GM08714 (cell line): ENCODE measurements around the gene TGFBR3.

Experiments
- H3K4me3 ChIP-seq: fragments of 200-500 bp; sonication (Bioruptor generic); 2 replicates; pipeline ENCODE4 v1.5.1; 2014; ENCODE audit warnings: mild to moderate bottlenecking, low read length, inconsistent platforms
- ZNF274 ChIP-seq: IDR thresholded peaks from 2 replicates; pipeline ENCODE4 v1.6.1; 2012; ENCODE audit warnings: mild to moderate bottlenecking, low read depth, low read length

The TGFBR3 gene

GRCh38 chr1:91798241-91798648 is 87.7 kb downstream of the TGFBR3 start:
- no peak overlapping the region for H3K4me3 ChIP-seq
- TF ChIP-seq ZNF274, result no peak

- TF ChIP-seq ZNF274, result no peak
- H3K4me3 ChIP-seq, result no peak overlapping the region
These were observed 88.8 kb downstream of the TGFBR3 start for GRCh38 chr1:91797164-91797563.

DNA sequence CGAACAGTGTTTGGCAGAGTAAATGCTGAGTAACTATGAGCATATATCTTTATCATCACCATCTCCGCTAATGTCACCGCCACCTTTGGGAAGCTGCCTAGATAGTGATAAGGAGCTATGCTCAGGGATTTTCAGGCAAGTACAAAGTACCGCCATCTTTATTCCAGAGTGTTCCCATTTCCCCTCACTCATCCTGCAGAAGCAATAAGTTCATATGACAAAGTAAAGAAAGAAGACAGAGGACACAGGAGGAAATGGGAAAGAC is 89.6 kb downstream of the TGFBR3 start:
- no peak for TF ChIP-seq ZNF274
- no peak overlapping the region for H3K4me3 ChIP-seq

- H3K4me3 ChIP-seq, result no peak overlapping the region
- TF ChIP-seq ZNF274, result no peak
These were observed 90.2 kb downstream of the TGFBR3 start for GRCh38 chr1:91795591-91796389.

DNA sequence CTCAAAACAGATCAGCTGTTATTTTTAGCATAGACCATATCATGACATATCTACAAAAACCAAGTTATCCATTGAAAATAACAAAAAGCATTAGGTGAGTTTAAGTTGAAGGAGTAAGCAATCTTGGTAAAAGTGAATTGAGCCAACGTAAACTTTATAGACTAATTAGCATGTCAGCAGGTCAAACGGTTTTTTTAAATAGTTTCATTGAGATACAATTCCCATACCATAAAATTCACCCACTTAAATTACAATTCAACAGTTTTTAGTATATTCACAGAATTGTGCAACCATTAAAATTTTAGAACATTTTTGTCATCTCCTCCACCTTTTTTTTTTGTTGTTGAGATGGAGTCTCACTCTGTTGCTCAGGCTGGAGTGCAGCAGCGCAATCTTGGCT is 92.1 kb downstream of the TGFBR3 start:
- no peak overlapping the region for H3K4me3 ChIP-seq
- no peak for TF ChIP-seq ZNF274

DNA sequence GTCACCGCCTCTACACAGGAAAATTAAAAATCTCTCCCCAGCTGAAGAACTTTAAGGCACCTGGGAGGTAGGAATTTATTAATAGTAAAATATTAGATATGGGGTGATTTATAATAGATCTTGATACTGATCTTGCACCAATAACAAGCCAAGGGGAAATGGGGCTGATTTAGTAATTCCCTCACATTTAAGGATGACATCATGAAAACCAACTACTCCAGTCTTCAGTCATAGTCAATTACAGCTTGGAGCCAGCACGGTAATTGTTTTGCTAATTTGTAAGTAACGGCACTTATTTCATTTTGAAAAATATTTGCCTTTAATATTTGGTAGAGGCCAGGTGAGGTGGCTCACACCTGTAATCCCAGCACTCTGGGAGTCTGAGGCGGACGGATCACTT is 92.8 kb downstream of the TGFBR3 start:
- TF ChIP-seq ZNF274, result no peak
- no peak overlapping the region for H3K4me3 ChIP-seq

DNA sequence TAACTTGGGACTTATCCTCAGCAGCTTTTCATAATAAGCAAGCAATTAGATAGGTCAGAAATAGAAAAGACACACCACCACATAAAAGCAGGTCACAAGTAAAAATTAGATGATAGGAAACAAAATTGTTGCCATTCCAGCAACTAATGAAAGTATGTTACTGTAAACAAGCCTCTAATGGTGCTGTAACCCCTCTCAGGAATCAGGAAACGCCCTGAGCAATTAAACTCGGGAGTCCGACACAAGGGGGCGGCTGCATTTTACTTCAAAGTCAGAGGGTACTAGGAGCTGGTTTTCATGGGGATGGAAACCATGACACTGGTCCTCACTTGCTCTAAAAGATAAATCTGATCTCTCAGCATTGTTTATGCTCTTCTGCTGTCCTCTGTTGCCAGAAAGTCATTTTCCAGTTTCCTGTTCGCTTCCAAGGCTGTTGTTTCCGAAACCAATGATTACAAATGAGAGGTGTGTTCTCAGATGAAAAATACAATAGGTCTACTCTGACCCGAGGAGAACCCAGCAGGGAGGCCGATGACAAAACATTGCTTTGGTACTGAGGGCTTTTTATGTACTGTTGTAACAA is 93.4 kb downstream of the TGFBR3 start:
- no peak overlapping the region for H3K4me3 ChIP-seq
- no peak for TF ChIP-seq ZNF274

DNA sequence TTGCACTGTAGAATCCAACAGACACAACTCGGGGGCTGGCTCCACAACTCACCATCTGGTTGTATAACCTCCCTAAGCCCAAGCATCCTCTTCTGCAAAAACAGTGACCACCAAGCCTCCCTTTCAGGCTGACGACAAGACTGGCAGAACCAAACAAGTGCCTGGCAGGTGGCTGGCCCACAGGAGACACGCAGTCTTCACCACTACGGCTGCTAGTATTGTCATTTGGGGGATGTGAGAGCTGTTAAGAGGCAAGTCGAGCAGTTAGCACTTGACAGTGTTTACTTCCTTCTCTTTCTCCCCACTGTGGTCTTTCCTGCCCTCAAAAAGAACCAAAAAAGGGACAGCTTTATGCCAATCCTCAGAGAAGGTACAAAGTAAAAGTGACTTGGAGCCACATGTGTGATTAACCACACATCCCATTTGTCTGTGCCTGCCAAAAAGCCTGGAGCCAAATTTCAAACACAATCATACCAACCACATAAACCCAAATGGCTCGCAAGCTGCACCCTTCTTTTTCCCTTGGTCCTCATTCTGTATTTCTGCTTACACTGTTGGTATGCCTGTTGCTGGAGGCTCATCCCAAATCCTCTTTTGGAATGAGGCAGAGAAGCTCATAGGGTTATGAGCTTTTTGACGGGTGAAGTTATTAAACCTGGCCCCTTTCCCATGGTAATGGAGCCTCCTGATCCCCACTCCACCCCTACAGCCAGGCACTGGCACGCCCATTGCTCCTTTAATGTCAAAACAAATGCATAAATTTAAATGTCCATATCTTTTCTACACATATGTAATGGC is 94.1 kb downstream of the TGFBR3 start:
- no peak overlapping the region for H3K4me3 ChIP-seq
- no peak for TF ChIP-seq ZNF274

GRCh38 chr1:91791103-91791502 is 94.8 kb downstream of the TGFBR3 start:
- TF ChIP-seq ZNF274, result no peak
- H3K4me3 ChIP-seq, result no peak overlapping the region

DNA sequence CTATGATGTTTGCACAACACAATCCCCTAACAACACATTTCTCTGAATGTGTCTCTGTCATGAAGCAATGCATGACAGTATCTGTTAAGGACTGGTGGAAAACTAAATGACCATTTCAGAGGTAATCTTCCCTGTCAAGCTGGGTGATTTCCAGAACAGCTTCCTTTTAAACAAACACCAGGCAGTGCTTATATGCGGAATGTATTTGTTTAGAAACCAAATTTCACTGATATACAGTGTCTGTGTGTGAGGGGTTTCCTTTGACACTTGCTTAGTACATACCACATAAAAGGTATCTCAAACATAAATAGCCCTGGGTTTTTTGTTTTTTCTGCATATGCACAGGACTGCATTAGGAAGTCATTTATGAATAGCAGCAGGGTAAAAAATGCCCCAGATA is 95.6 kb downstream of the TGFBR3 start:
- H3K4me3 ChIP-seq, result no peak overlapping the region
- no peak for TF ChIP-seq ZNF274

GRCh38 chr1:91789273-91789997 is 96.5 kb downstream of the TGFBR3 start:
- no peak for TF ChIP-seq ZNF274
- H3K4me3 ChIP-seq, result no peak overlapping the region

DNA sequence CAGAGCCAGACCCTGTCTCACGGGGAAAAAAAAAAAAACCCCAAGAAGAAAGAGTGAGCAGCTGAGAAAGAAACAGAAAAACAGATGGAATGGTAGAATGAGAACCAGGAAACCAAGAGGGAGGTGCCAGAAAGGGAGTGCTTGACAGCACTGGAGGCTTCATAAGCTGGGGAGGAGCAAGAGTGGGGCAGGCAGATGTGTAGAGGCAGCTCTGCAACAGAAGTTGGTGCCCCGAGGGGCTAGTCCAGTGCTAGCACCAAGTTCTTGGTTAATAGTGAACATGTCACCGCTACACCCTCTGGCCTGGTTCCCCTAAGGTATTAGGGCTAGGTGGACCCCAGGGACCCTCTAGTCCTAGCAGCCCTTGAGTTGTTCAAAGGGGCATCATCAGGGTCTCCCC is 98.0 kb downstream of the TGFBR3 start:
- no peak for TF ChIP-seq ZNF274
- no peak overlapping the region for H3K4me3 ChIP-seq

DNA sequence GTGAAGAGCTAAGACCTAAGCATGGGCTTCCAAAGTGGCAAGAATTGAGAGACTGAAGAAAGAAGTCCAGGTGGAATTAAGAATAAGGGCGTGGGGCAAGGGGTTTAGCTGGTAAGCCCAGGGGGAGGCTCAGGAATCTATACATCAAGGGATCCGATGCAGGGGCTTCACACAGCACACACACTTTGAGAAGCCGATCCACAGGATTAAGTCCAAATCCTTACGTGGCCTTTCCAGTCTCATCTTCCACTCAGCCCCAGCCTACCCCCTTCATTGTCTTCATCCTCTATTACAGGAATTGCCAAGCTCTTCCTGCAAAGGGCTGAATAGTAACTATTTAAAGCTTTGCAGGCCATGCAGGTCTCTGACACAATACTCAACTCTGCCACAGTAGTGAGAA is 101.3 kb downstream of the TGFBR3 start:
- no peak overlapping the region for H3K4me3 ChIP-seq
- no peak for TF ChIP-seq ZNF274

GRCh38 chr1:91784191-91784590 is 101.8 kb downstream of the TGFBR3 start:
- H3K4me3 ChIP-seq, result no peak overlapping the region
- no peak for TF ChIP-seq ZNF274

DNA sequence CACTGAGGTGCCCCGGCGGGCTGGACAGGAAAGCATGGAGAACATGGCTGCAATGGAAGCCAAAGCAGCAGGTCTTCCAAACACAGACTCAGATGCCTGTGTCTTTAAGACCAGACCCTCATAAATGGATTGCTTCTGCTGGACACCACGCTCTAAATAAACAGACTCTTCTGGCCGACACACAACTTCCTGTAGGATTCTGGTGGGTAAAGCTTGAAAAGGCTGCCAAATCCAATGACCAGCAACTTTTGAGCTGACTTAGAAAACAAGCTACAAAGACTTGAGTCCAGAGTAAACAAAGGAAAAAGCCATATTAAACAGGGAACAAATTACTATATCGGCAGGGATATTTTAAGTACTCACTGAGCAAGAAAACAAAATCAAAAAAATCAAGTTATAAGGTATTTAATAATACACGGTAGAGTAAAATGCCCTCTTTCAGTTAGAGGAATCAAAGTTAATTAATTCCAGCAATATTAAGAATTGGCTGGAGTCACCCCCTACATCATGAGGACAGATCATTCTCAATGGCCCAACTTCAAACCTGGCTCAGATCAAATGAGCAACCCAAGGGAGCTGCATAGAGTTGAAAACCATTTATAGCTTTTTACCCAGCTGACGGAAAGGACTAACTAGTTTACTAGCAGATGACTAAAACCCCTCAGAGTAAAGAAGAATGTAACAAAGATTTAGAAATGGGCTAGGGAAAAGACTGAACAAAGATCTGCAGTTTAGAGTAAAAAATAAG is 102.4 kb downstream of the TGFBR3 start:
- TF ChIP-seq ZNF274, result no peak
- no peak overlapping the region for H3K4me3 ChIP-seq
